ENCODE data around the gene GSTM3.

GRCh38 chr1:109721971-109722370 lies 18.9 kb downstream of the GSTM3 start:
- TF ChIP-seq CTCF (IDR thresholded peaks at IDR 0.05) = no peak
- TF ChIP-seq ZFX (IDR thresholded peaks at IDR 0.05; ENCODE audit: borderline replicate concordance) = no peak

All from 22Rv1 (cell line).